H9 (cell line): ENCODE data around the gene PSMA4. TPM values are rescaled to one million over a fixed set of nuclear protein-coding genes. Genes with fewer than 3 reads are reported as not detected.

Experiments used
- DNase-seq: peaks from one replicate; pipeline ENCODE4 v3.0.0-alpha.2; 2017
- H2AFZ ChIP-seq: one replicate; pipeline ENCODE4 v1.6.1; 2013; ENCODE audit warnings: mild to moderate bottlenecking, low read length, control low read depth, moderate library complexity
- H2AK5ac ChIP-seq: 2 replicates; pipeline ENCODE4 v1.6.1; 2013; ENCODE audit warnings: low read length, control low read depth, mixed read lengths; ENCODE audit not compliant: insufficient read length
- H2BK120ac ChIP-seq: one replicate; pipeline ENCODE4 v1.6.1; 2013; ENCODE audit warnings: low read depth, mild to moderate bottlenecking, low read length, control low read depth, inconsistent platforms; ENCODE audit not compliant: poor library complexity, severe bottlenecking
- H2BK12ac ChIP-seq: 2 replicates; pipeline ENCODE4 v1.6.1; 2013; ENCODE audit warnings: low read length, control low read depth, mixed read lengths, low read depth; ENCODE audit not compliant: insufficient read length
- H2BK15ac ChIP-seq: 2 replicates; pipeline ENCODE4 v1.6.1; 2013; ENCODE audit warnings: low read depth, low read length, control low read depth
- H2BK20ac ChIP-seq: one replicate; pipeline ENCODE4 v1.6.1; 2013; ENCODE audit warnings: low read depth, mild to moderate bottlenecking, low read length, control low read depth, inconsistent platforms; ENCODE audit not compliant: poor library complexity, severe bottlenecking
- H2BK5ac ChIP-seq: 2 replicates; pipeline ENCODE4 v1.6.1; 2013; ENCODE audit warnings: low read length, control low read depth, mixed read lengths; ENCODE audit not compliant: insufficient read length
- H3K14ac ChIP-seq: 2 replicates; pipeline ENCODE4 v1.6.1; 2013; ENCODE audit warnings: low read length, control low read depth; ENCODE audit not compliant: insufficient read depth
- H3K18ac ChIP-seq: 2 replicates; pipeline ENCODE4 v1.6.1; 2013; ENCODE audit warnings: low read depth, mild to moderate bottlenecking, mixed read lengths, low read length, control low read depth; ENCODE audit not compliant: insufficient read length
- H3K23ac ChIP-seq: 2 replicates; pipeline ENCODE4 v1.6.1; 2013; ENCODE audit warnings: low read length, control low read depth, mixed read lengths, low read depth; ENCODE audit not compliant: insufficient read length
- H3K23me2 ChIP-seq: 2 replicates; pipeline ENCODE4 v1.6.1; 2013; ENCODE audit warnings: low read depth, mild to moderate bottlenecking, mixed read lengths, low read length, control low read depth; ENCODE audit not compliant: insufficient read length, poor library complexity, severe bottlenecking
- H3K27ac ChIP-seq: 2 replicates; pipeline ENCODE4 v1.5.1; 2013; ENCODE audit warnings: low read length, control low read depth, mixed read lengths, low read depth; ENCODE audit not compliant: insufficient read length
- H3K27me3 ChIP-seq: 2 replicates; pipeline ENCODE4 v1.6.1; 2013; ENCODE audit warnings: low read length, control low read depth, inconsistent platforms; ENCODE audit not compliant: insufficient read depth
- H3K4ac ChIP-seq: 2 replicates; pipeline ENCODE4 v1.6.1; 2013; ENCODE audit warnings: low read depth, mild to moderate bottlenecking, control low read depth, inconsistent platforms, low read length, moderate library complexity
- H3K4me1 ChIP-seq: 2 replicates; pipeline ENCODE4 v1.6.1; 2013; ENCODE audit warnings: low read length, control low read depth, inconsistent platforms; ENCODE audit not compliant: insufficient read depth
- H3K4me2 ChIP-seq: 2 replicates; pipeline ENCODE4 v1.6.1; 2013; ENCODE audit warnings: low read length, control low read depth, mixed read lengths; ENCODE audit not compliant: insufficient read length, insufficient read depth
- H3K56ac ChIP-seq: 2 replicates; pipeline ENCODE4 v1.6.1; 2013; ENCODE audit warnings: low read depth, mild to moderate bottlenecking, mixed read lengths, low read length, control low read depth; ENCODE audit not compliant: insufficient read length
- H3K79me1 ChIP-seq: 2 replicates; pipeline ENCODE4 v1.6.1; 2013; ENCODE audit warnings: low read depth, mild to moderate bottlenecking, moderate library complexity, low read length, control low read depth, inconsistent platforms; ENCODE audit not compliant: insufficient read depth, poor library complexity, severe bottlenecking
- H3K79me2 ChIP-seq: 2 replicates; pipeline ENCODE4 v1.6.1; 2013; ENCODE audit warnings: low read length, control low read depth, inconsistent platforms; ENCODE audit not compliant: insufficient read depth
- H3K9ac ChIP-seq: 2 replicates; pipeline ENCODE4 v1.6.1; 2013; ENCODE audit warnings: low read length, control low read depth, mixed read lengths; ENCODE audit not compliant: insufficient read length; ENCODE audit errors: extremely low read depth
- H3K9me3 ChIP-seq: one replicate; pipeline ENCODE4 v1.6.1; 2013; ENCODE audit warnings: low read depth, low read length, inconsistent platforms; ENCODE audit not compliant: control insufficient read depth
- H3T11ph ChIP-seq: one replicate; pipeline ENCODE4 v1.6.1; 2013; ENCODE audit warnings: mild to moderate bottlenecking, low read length, control low read depth, inconsistent platforms
- H4K20me1 ChIP-seq: one replicate; pipeline ENCODE4 v1.6.1; 2013; ENCODE audit not compliant: control insufficient read depth, insufficient read length, insufficient read depth
- H4K5ac ChIP-seq: 2 replicates; pipeline ENCODE4 v1.6.1; 2013; ENCODE audit warnings: low read depth, mild to moderate bottlenecking, mixed read lengths, low read length, control low read depth; ENCODE audit not compliant: insufficient read length
- H4K8ac ChIP-seq: replicated peaks from 2 replicates; pipeline ENCODE4 v1.6.1; 2013; ENCODE audit warnings: low read length, control low read depth, mixed read lengths, low read depth; ENCODE audit not compliant: insufficient read length
- H4K91ac ChIP-seq: 2 replicates; pipeline ENCODE4 v1.6.1; 2013; ENCODE audit warnings: low read depth, mild to moderate bottlenecking, moderate library complexity, mixed read lengths, low read length, control low read depth; ENCODE audit not compliant: insufficient read length
- H3K27ac Mint-ChIP-seq, 3 experiments: 2 replicates in 2 of 3; 3 replicates in 1 of 3; pipeline ENCODE4 v1.8.0; 2020 to 2021; ENCODE audit warnings: mixed read lengths in 3 of 3, mild to moderate bottlenecking in 1 of 3, moderate library complexity in 1 of 3
- H3K27me3 Mint-ChIP-seq: 2 replicates; pipeline ENCODE4 v1.8.0; 2021; ENCODE audit warnings: low read depth, mild to moderate bottlenecking, moderate library complexity, mixed read lengths
- H3K36me3 Mint-ChIP-seq, 3 experiments: 2 replicates in 2 of 3; 3 replicates in 1 of 3; pipeline ENCODE4 v1.8.0; 2020 to 2021; ENCODE audit warnings: low read depth in 3 of 3, mixed read lengths in 3 of 3; ENCODE audit not compliant: insufficient read depth in 1 of 3
- H3K4me1 Mint-ChIP-seq, 2 experiments: 2 replicates each; pipeline ENCODE4 v1.8.0; 2020; ENCODE audit warnings: mixed read lengths in 2 of 2
- H3K4me3 Mint-ChIP-seq, 2 experiments: 2 replicates in 1 of 2; 3 replicates in 1 of 2; pipeline ENCODE4 v1.8.0; 2020 to 2021; ENCODE audit warnings: mild to moderate bottlenecking in 2 of 2, mixed read lengths in 2 of 2, moderate library complexity in 1 of 2
- H3K9me3 Mint-ChIP-seq, 2 experiments: 2 replicates in 1 of 2; 3 replicates in 1 of 2; pipeline ENCODE4 v1.8.0; 2020; ENCODE audit warnings: mild to moderate bottlenecking in 2 of 2, mixed read lengths in 2 of 2, moderate library complexity in 1 of 2
- WGBS: extraction: QIAGEN DNeasy Blood & Tissue Kit; methylation state at CpG from one replicate; pipeline ENCODE4 v1.1.7; 2013; ENCODE audit warnings: missing lambda C conversion rate, low lambda C conversion rate, mixed read lengths; ENCODE audit not compliant: insufficient read length; ENCODE audit errors: extremely low coverage; 5-methylcytosine and 5-hydroxymethylcytosine counted together
- total RNA-seq: library from RNA; stranded (reverse); gene quantifications from 2 replicates; pipeline ENCODE4 v1.2.1, GENCODE V29; 2021
- TF ChIP-seq, protein P1 (sequence below): fragments of 200-600 bp; sonication (generic); conservative IDR thresholded peaks from 3 replicates; pipeline ENCODE4 v1.8.0; 2021; ENCODE audit warnings: antibody characterized with exemption, mild to moderate bottlenecking

The PSMA4 gene
- total RNA-seq, 1 experiment from 2014 or later, result 333 TPM

DNA sequence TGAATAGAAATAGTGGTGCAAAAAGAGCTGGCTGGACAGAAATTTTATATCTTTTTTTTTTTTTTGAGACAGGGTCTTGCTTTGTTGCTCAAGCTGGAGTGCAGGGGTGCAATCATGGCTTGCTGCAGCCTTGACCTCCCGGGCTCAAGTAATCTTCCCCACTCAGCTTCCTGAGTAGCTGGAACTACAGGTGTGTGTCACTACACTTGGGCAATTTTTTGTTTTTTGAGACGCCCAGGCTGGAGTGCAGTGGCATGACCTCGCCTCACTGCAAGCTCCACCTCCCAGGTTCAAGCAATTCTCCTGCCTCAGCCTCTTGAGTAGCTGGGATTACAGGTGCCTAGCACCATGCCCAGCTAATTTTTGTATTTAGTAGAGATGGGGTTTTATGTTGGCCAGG is 58.1 kb downstream of the PSMA4 start:
- no CpG with 5 or more reads among the region's 3 CpGs for WGBS
- H3K4me3 Mint-ChIP-seq, result no peak overlapping the region
- Histone ChIP-seq H4K8ac (no peak overlapping the region), H3K4me1 (no peaks in the 10 kb centered on the region), H4K5ac (no peak overlapping the region), H3K56ac (no peak overlapping the region), H2AK5ac (no peak overlapping the region), H2BK15ac (no peak overlapping the region), H2BK5ac (no peak overlapping the region), H3K9me3 (no peaks in the 10 kb centered on the region), H3K4me2 (no peak overlapping the region), H2BK120ac (no peak overlapping the region), H3K23ac (no peak overlapping the region), H3K14ac (no peak overlapping the region), H4K20me1 (no peaks in the 10 kb centered on the region), H4K91ac (no peak overlapping the region), H3K79me2 (no peaks in the 10 kb centered on the region), H3K79me1 (no peaks in the 10 kb centered on the region), H3K27me3 (no peaks in the 10 kb centered on the region), H2BK20ac (no peak overlapping the region), H3K23me2 (no peaks in the 10 kb centered on the region), H3K27ac (no peak overlapping the region), H3K18ac (no peak overlapping the region), H3K4ac (no peak overlapping the region), H2AFZ (no peak overlapping the region), H3K9ac (no peak overlapping the region), H3T11ph (no peak overlapping the region), H2BK12ac (no peak overlapping the region)
- TF ChIP-seq, protein P1, sequence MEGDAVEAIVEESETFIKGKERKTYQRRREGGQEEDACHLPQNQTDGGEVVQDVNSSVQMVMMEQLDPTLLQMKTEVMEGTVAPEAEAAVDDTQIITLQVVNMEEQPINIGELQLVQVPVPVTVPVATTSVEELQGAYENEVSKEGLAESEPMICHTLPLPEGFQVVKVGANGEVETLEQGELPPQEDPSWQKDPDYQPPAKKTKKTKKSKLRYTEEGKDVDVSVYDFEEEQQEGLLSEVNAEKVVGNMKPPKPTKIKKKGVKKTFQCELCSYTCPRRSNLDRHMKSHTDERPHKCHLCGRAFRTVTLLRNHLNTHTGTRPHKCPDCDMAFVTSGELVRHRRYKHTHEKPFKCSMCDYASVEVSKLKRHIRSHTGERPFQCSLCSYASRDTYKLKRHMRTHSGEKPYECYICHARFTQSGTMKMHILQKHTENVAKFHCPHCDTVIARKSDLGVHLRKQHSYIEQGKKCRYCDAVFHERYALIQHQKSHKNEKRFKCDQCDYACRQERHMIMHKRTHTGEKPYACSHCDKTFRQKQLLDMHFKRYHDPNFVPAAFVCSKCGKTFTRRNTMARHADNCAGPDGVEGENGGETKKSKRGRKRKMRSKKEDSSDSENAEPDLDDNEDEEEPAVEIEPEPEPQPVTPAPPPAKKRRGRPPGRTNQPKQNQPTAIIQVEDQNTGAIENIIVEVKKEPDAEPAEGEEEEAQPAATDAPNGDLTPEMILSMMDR, result no peak
- no peak for DNase-seq
- H3K4me1 Mint-ChIP-seq, result no peaks in the 10 kb centered on the region
- peaks cover 14 to 18% (median 15%) of the 10 kb centered on the region in 3 experiments; a peak in 6 of 7 replicates for H3K36me3 Mint-ChIP-seq
- no peaks in the 10 kb centered on the region for H3K27me3 Mint-ChIP-seq
- H3K9me3 Mint-ChIP-seq, result no peaks in the 10 kb centered on the region; a peak in 1 of 5 replicates
- H3K27ac Mint-ChIP-seq, result no peak overlapping the region
